Endothelial cell (in vitro differentiated cells): Measurements from ENCODE around the gene SPACA4. TPM values are rescaled to one million over a fixed set of nuclear protein-coding genes. Genes with fewer than 3 reads are reported as not detected.
"Not testable (repeated sequence)": the region's sequence is repeated elsewhere in the genome, so short reads cannot be mapped to it uniquely, and the experiment has no call there.

Experiments used
- DNase-seq: peaks from one replicate; pipeline ENCODE4 v3.0.0; 2021; ENCODE audit warnings: low spot score
- H3K27ac Mint-ChIP-seq: one replicate; pipeline ENCODE4 v1.8.0; 2021; ENCODE audit warnings: mixed read lengths, inconsistent platforms; ENCODE audit not compliant: unreplicated experiment
- H3K27me3 Mint-ChIP-seq: one replicate; pipeline ENCODE4 v1.8.0; 2021; ENCODE audit warnings: mild to moderate bottlenecking, moderate library complexity, mixed read lengths, inconsistent platforms; ENCODE audit not compliant: unreplicated experiment
- H3K36me3 Mint-ChIP-seq: one replicate; pipeline ENCODE4 v1.8.0; 2021; ENCODE audit warnings: mild to moderate bottlenecking, low read depth, mixed read lengths, inconsistent platforms; ENCODE audit not compliant: unreplicated experiment
- H3K4me1 Mint-ChIP-seq: one replicate; pipeline ENCODE4 v1.8.0; 2021; ENCODE audit warnings: mild to moderate bottlenecking, mixed read lengths, inconsistent platforms; ENCODE audit not compliant: unreplicated experiment
- H3K4me3 Mint-ChIP-seq: one replicate; pipeline ENCODE4 v1.8.0; 2021; ENCODE audit warnings: mild to moderate bottlenecking, mixed read lengths, inconsistent platforms; ENCODE audit not compliant: unreplicated experiment
- H3K9me3 Mint-ChIP-seq: one replicate; pipeline ENCODE4 v1.8.0; 2021; ENCODE audit warnings: mixed read lengths, inconsistent platforms; ENCODE audit not compliant: unreplicated experiment
- total RNA-seq: library from RNA; stranded (reverse); fragmentation: NEBNext Ultra II Directional; extraction: Animal tissue kit (Norgen Biotek cat#: 25700); gene quantifications from one replicate; pipeline ENCODE4 v1.2.1, GENCODE V29; 2021; ENCODE audit not compliant: unreplicated experiment
- TF ChIP-seq, protein P1 (sequence below): fragments of 200-600 bp; sonication (generic); IDR thresholded peaks from one replicate; pipeline ENCODE4 v1.5.0; 2021; ENCODE audit warnings: antibody characterized with exemption; ENCODE audit not compliant: unreplicated experiment

Gene SPACA4
- total RNA-seq, 1 donor from 2014 or later: not detected

DNA sequence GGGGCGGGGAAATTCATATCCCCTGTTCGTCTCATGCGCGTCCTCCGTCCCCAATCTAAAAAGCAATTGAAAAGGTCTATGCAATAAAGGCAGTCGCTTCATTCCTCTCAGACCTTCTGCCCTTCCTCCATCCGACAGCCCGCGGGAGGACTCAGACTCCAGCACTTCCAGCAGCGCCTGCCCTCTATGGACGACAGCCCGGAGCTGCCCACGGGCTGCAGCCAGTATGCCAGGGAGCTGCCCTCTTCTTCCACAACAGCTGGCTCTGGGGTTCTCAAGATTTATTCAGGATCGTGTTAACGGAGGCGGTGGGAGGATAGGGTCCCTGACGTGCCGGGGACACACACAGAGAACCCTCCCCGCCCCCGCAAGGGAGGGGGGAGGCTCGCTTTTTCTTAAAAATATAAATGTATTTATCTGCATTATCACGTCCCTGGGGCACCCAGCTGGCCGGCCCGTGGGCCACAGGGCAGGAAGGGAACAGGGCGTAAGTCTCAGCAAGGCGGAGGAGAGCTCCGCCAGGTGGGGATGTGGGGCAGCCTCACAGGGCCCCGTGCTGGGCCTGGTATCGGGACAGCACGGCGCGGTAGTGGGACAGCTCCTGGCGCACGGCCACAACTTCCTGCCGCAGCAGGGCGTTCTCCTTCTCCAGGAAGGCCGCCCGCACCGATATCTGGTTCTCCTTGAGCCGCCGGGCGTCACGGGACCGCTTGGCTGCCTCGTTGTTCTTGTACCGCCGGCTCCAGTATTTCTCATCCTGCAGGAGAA is 23.9 kb downstream of the SPACA4 start:
- DNase-seq: peak; percentile 61
- H3K4me1 Mint-ChIP-seq: peaks cover 7% of the 10 kb centered on the region
- H3K9me3 Mint-ChIP-seq: no peaks in the 10 kb centered on the region
- peak overlapping the region; percentile 67 for H3K4me3 Mint-ChIP-seq
- TF ChIP-seq, protein P1, sequence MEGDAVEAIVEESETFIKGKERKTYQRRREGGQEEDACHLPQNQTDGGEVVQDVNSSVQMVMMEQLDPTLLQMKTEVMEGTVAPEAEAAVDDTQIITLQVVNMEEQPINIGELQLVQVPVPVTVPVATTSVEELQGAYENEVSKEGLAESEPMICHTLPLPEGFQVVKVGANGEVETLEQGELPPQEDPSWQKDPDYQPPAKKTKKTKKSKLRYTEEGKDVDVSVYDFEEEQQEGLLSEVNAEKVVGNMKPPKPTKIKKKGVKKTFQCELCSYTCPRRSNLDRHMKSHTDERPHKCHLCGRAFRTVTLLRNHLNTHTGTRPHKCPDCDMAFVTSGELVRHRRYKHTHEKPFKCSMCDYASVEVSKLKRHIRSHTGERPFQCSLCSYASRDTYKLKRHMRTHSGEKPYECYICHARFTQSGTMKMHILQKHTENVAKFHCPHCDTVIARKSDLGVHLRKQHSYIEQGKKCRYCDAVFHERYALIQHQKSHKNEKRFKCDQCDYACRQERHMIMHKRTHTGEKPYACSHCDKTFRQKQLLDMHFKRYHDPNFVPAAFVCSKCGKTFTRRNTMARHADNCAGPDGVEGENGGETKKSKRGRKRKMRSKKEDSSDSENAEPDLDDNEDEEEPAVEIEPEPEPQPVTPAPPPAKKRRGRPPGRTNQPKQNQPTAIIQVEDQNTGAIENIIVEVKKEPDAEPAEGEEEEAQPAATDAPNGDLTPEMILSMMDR: no peak
- H3K27me3 Mint-ChIP-seq: peaks cover 17% of the 10 kb centered on the region
- peak overlapping the region; percentile 83 for H3K27ac Mint-ChIP-seq
- no peaks in the 10 kb centered on the region for H3K36me3 Mint-ChIP-seq

DNA sequence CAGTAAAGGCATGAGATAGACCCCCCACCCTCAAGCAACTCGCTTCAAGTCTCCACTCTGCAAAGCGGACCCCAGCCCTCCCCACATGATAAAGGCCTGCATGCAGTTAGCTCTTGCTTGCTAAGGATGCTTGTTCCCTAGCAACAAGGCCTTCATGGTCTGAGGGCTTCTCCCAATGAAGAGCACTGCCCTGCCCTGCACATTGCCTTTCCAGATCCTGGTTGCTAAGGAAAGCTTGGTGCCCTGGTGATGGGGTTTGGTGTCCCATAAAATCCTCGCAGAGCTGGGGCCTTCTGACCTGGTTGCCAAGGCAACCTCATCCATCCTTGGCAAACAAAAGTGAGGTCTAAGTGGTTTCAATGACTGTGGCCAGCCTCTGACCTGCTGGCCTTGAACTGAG is 24.7 kb downstream of the SPACA4 start:
- Mint-ChIP-seq H3K27me3 (peaks cover 20% of the 10 kb centered on the region), H3K27ac (no peak overlapping the region), H3K36me3 (no peaks in the 10 kb centered on the region), H3K9me3 (no peaks in the 10 kb centered on the region), H3K4me1 (peaks cover 10% of the 10 kb centered on the region), H3K4me3 (no peak overlapping the region)
- TF ChIP-seq, protein P1: no peak
- DNase-seq: no peak

DNA sequence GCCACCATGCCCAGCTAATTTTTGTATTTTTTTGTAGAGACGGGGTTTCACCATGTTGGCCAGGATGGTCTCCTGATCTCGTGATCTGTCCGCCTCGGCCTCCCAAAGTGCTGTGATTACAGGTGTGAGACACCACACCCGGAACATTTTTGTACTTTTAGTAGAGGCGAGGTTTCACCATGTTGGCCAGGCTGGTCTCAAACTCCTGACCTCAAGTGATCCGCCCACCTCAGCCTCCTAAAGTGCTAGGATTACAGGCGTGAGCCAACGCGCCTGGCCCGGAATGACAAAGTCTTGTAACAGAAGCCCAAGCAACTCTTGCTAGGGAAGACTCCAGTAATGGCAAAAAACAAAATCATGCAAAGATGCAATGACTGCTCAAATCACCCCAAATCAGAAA is 25.7 kb downstream of the SPACA4 start:
- DNase-seq, H3K27ac Mint-ChIP-seq, H3K4me1 Mint-ChIP-seq, H3K36me3 Mint-ChIP-seq, H3K9me3 Mint-ChIP-seq: not testable (repeated sequence)
- H3K27me3 Mint-ChIP-seq: peaks cover 20% of the 10 kb centered on the region
- H3K4me3 Mint-ChIP-seq: peak overlapping the region; percentile 10

DNA sequence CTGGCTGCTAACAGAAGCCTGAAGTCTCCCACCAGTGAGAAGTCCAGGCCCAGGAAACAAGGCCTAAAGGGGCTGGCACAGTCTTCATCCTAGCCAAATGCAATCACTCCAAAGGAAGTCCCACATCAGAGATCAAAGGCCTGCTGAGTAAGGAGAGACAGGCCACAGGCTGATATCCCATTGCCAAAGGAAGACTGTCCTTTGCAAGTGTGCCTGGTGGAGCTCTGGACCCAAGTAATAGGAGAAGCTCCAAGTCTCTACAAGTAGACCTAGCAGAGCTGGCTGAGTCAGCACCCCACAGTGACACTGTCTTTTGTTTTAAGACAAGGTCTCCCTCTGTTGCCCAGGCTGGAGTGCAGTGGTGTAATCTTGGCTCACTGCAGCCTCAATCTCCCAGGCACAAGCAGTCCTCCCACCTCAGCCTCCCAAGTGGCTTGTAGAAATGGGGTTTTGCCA is 26.2 kb downstream of the SPACA4 start:
- Mint-ChIP-seq H3K36me3 (no peaks in the 10 kb centered on the region), H3K27me3 (peaks cover 20% of the 10 kb centered on the region), H3K4me1 (peaks cover 10% of the 10 kb centered on the region), H3K9me3 (no peaks in the 10 kb centered on the region), H3K4me3 (peak overlapping the region; percentile 10), H3K27ac (no peak overlapping the region)
- TF ChIP-seq, protein P1: no peak
- DNase-seq: no peak

DNA sequence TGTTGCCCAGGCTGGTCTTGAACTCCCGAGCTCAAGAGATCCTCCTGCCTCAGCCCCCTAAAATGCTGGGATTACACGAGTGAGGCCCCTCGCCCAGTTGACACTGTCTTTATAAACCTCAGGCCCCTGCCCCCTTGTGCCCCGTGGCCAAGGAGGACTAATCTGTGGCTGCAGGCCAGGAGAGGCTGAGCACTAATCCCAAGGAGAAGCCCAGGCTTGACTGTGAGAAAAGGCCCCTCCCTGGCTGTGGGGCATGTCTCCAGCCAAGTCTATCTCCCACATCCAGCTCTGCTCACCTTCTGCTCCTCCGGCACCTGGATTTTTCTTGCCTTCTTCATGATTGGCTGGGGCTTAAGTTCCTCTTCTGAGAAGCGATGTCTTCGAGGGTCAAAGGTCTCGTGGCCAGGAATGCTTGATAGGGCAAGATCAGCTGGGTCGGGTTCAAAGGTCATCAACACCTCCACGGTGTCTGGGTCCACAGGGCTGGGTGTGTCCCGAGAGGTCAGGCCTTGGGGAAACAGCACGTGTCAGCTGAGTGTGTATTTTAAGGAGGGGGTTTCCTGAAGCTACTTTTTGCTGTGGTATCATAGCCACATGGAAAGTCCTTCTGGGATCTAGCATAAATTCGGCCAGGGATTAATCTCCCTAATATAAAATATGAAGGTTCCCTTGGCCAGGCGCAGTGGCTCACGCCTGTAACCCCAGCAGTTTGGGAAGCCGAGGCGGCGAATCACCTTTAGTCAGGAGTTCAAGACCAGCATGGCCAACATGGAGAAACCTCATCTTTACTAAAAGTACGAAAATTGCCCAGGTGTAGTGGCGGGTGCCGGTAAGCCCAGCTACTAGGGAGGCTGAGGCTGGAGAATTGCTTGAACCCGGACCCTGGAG is 26.9 kb downstream of the SPACA4 start:
- no peak for DNase-seq
- Mint-ChIP-seq H3K27ac (no peak overlapping the region), H3K36me3 (peaks cover 2% of the 10 kb centered on the region), H3K27me3 (peaks cover 25% of the 10 kb centered on the region), H3K9me3 (no peaks in the 10 kb centered on the region), H3K4me3 (peak overlapping the region; percentile 4), H3K4me1 (peaks cover 12% of the 10 kb centered on the region)
- TF ChIP-seq, protein P1: no peak
